Measurements from ENCODE around the gene FAM124A. TPM values are rescaled to one million over a fixed set of nuclear protein-coding genes. Genes with fewer than 3 reads are reported as not detected.
"Not testable (repeated sequence)": the region's sequence is repeated elsewhere in the genome, so short reads cannot be mapped to it uniquely, and the experiment has no call there.

Gene FAM124A
- total RNA-seq, 2 donors from 2014 or later, result 4.2 to 13.7 TPM

GRCh38 chr13:51276636-51277035 lies 54.4 kb downstream of the FAM124A start:
- H3K4me3 ChIP-seq, result no peak overlapping the region
- peaks cover 4% of the 10 kb centered on the region for H3K36me3 ChIP-seq
- no peaks in the 10 kb centered on the region for H3K4me1 ChIP-seq (ENCODE audit: control insufficient read depth in 1 of 2, low read depth in 2 of 2)
- H3K9me3 ChIP-seq, result no peaks in the 10 kb centered on the region
- no peaks in the 10 kb centered on the region for H3K27me3 ChIP-seq (replicated peaks; ENCODE audit: insufficient read depth)
- TF ChIP-seq CTCF (IDR thresholded peaks at IDR 0.05), result no peak
- no peak overlapping the region for H3K27ac ChIP-seq
- ATAC-seq (ENCODE audit: insufficient number of reproducible peaks, low FRiP score, low read depth), result no peak
- DNase-seq (ENCODE audit: low spot score), result no peak

- DNase-seq (ENCODE audit: low spot score) (no peak), ATAC-seq (ENCODE audit: insufficient number of reproducible peaks, low FRiP score, low read depth) (no peak)
- Histone ChIP-seq H3K4me1 (ENCODE audit: control insufficient read depth in 1 of 2, low read depth in 2 of 2) (no peaks in the 10 kb centered on the region), H3K4me3 (no peak overlapping the region), H3K9me3 (no peaks in the 10 kb centered on the region), H3K27ac (no peak overlapping the region), H3K27me3 (replicated peaks; ENCODE audit: insufficient read depth) (no peaks in the 10 kb centered on the region), H3K36me3 (peaks cover 4% of the 10 kb centered on the region)
- TF ChIP-seq CTCF (IDR thresholded peaks at IDR 0.05), result no peak
Measured at GRCh38 chr13:51277928-51278327, 55.7 kb downstream of the FAM124A start.

GRCh38 chr13:51278426-51279130 lies 56.4 kb downstream of the FAM124A start:
- Histone ChIP-seq H3K27ac (no peak overlapping the region), H3K36me3 (peaks cover 4% of the 10 kb centered on the region), H3K27me3 (replicated peaks; ENCODE audit: insufficient read depth) (no peaks in the 10 kb centered on the region), H3K4me1 (ENCODE audit: control insufficient read depth in 1 of 2, low read depth in 2 of 2) (no peaks in the 10 kb centered on the region), H3K9me3 (no peaks in the 10 kb centered on the region), H3K4me3 (no peak overlapping the region)
- DNase-seq (ENCODE audit: low spot score) (no peak), ATAC-seq (ENCODE audit: insufficient number of reproducible peaks, low FRiP score, low read depth) (no peak)
- TF ChIP-seq CTCF (IDR thresholded peaks at IDR 0.05), result no peak

GRCh38 chr13:51280379-51280940 lies 58.3 kb downstream of the FAM124A start:
- no peak for DNase-seq (ENCODE audit: low spot score)
- Histone ChIP-seq H3K4me3 (no peak overlapping the region), H3K27me3 (replicated peaks; ENCODE audit: insufficient read depth) (no peaks in the 10 kb centered on the region), H3K27ac (no peak overlapping the region), H3K9me3 (no peaks in the 10 kb centered on the region), H3K36me3 (peaks cover 4% of the 10 kb centered on the region), H3K4me1 (ENCODE audit: control insufficient read depth in 1 of 2, low read depth in 2 of 2) (no peaks in the 10 kb centered on the region)
- no peak for ATAC-seq (ENCODE audit: insufficient number of reproducible peaks, low FRiP score, low read depth)
- no peak for TF ChIP-seq CTCF (IDR thresholded peaks at IDR 0.05)

- DNase-seq (ENCODE audit: low spot score) (no peak), ATAC-seq (ENCODE audit: insufficient number of reproducible peaks, low FRiP score, low read depth) (no peak)
- Histone ChIP-seq H3K36me3 (peaks cover 4% of the 10 kb centered on the region), H3K9me3 (no peaks in the 10 kb centered on the region), H3K4me1 (ENCODE audit: control insufficient read depth in 1 of 2, low read depth in 2 of 2) (no peaks in the 10 kb centered on the region), H3K27me3 (replicated peaks; ENCODE audit: insufficient read depth) (no peaks in the 10 kb centered on the region), H3K27ac (no peak overlapping the region), H3K4me3 (no peak overlapping the region)
- no peak for TF ChIP-seq CTCF (IDR thresholded peaks at IDR 0.05)
Measured at GRCh38 chr13:51282322-51282721, 60.1 kb downstream of the FAM124A start.

- not testable (repeated sequence) for H3K4me3 ChIP-seq; H3K36me3 ChIP-seq; ATAC-seq (ENCODE audit: insufficient number of reproducible peaks, low FRiP score, low read depth); DNase-seq (ENCODE audit: low spot score); H3K4me1 ChIP-seq (ENCODE audit: control insufficient read depth in 1 of 2, low read depth in 2 of 2); H3K27ac ChIP-seq; H3K27me3 ChIP-seq (replicated peaks; ENCODE audit: insufficient read depth); H3K9me3 ChIP-seq
Measured at GRCh38 chr13:51282923-51283322, 60.7 kb downstream of the FAM124A start.
